ENCODE data around the gene SLC2A1. TPM values are rescaled to one million over a fixed set of nuclear protein-coding genes. Genes with fewer than 3 reads are reported as not detected.

SLC2A1 gene
- total and polyA plus RNA-seq, 2 of the 13 experiments (the other 11 are each of a cell fraction or from before 2014, with no cell fraction given), result 125 to 423 TPM

GRCh38 chr1:42958488-42959319 is at the start of gene SLC2A1 (continued):
- TF ChIP-seq HNF1A (IDR thresholded peaks at IDR 0.05; ENCODE audit: low read depth) (no peak), HNF1A (CRISPR knock-in tag; IDR thresholded peaks at IDR 0.05; ENCODE audit: borderline replicate concordance) (peak; percentile 65; the same call in 1 of the 2 replicates), ZFP36L2 (CRISPR knock-in tag; IDR thresholded peaks at IDR 0.05) (0 out of 2 replicates have a peak, but pooled peaks have one; percentile 59), SPEN (CRISPR knock-in tag; IDR thresholded peaks at IDR 0.05; ENCODE audit: low read depth) (peak; percentile 18; the same call in 1 of the 2 replicates), ETV5 (CRISPR knock-in tag; IDR thresholded peaks at IDR 0.05; ENCODE audit: borderline replicate concordance) (no peak; the same call in 1 of the 2 replicates)

GRCh38 chr1:43007377-43008114 is 48.9 kb upstream of the SLC2A1 start:
- no TSS peak for BruUV-seq (replicated peaks)
- CTCF ChIA-PET (ENCODE audit: low intra/inter-chr PET ratio, low total read pairs), result no interaction called here
- Histone ChIP-seq H3K27me3 (ENCODE audit: control insufficient read depth in 1 of 2, insufficient read depth in 2 of 2, low read length in 2 of 2) (no peaks in the 10 kb centered on the region), H3K4me2 (ENCODE audit: low read depth, low read length) (peak overlapping the region; percentile 58; the same call in 1 of the 2 replicates), H3K9ac (ENCODE audit: insufficient read depth, low read depth, low read length) (peak overlapping the region; percentile 50), H3K79me2 (ENCODE audit: insufficient read depth, low read length) (no peaks in the 10 kb centered on the region), H4K20me1 (ENCODE audit: insufficient read depth, low read length) (no peaks in the 10 kb centered on the region), H2AFZ (ENCODE audit: low read length) (no peak overlapping the region), H3K27ac (ENCODE audit: extremely low read length, insufficient read depth, low read length) (peak overlapping the region; percentile 55), H3K4me1 (ENCODE audit: insufficient read depth, low read length) (peaks cover 63% of the 10 kb centered on the region), H3K36me3 (replicated peaks in 1 of 2; ENCODE audit: control insufficient read depth in 1 of 2, insufficient read depth in 2 of 2, low read length in 2 of 2) (no peaks in the 10 kb centered on the region), H3K4me3 (replicated peaks in 1 of 3; ENCODE audit: insufficient read depth in 1 of 3, low read depth in 2 of 3, low read length in 3 of 3) (no peak overlapping the region), H3K9me3 (ENCODE audit: low read length) (no peaks in the 10 kb centered on the region)
- TF ChIP-seq DR1 (CRISPR knock-in tag; IDR thresholded peaks at IDR 0.05), result no peak
- peak; percentile 13 for TF ChIP-seq YY1 (IDR thresholded peaks at IDR 0.05; ENCODE audit: insufficient read depth, insufficient replicate concordance, low read depth, low read length)
- 96% methylated on average over 41 of the region's 49 CpGs for WGBS (ENCODE audit: low lambda C conversion rate)
- FAIRE-seq (no peak), DNase-seq (ENCODE audit: low spot score) (no peak), ATAC-seq (no peak; the same call in 2 of the 3 replicates)
- intact Hi-C loops (cut with micrococcal nuclease; ENCODE audit: unreplicated experiment), result loop anchor here (5.0 to 10.0 kb wide), 2 partner anchors 35 to 53 kb away; partner anchors contain the start of gene SLC2A1
- in situ Hi-C loops (cut with HindIII; ENCODE audit: extremely low pct_ligation_motif_present, low pct_unique_long_range_greater_than_20kb), result no loop called here
- POLR2A ChIA-PET, result interaction anchor here (2.0 to 2.6 kb wide), 2 partner anchors 27 to 28 kb away, joined by 9 to 23 read pairs; no protein-coding TSS in a partner anchor
